ENCODE data around the gene STH.
"Not testable (repeated sequence)": the region's sequence is repeated elsewhere in the genome, so short reads cannot be mapped to it uniquely, and the experiment has no call there.

Gene STH

DNA sequence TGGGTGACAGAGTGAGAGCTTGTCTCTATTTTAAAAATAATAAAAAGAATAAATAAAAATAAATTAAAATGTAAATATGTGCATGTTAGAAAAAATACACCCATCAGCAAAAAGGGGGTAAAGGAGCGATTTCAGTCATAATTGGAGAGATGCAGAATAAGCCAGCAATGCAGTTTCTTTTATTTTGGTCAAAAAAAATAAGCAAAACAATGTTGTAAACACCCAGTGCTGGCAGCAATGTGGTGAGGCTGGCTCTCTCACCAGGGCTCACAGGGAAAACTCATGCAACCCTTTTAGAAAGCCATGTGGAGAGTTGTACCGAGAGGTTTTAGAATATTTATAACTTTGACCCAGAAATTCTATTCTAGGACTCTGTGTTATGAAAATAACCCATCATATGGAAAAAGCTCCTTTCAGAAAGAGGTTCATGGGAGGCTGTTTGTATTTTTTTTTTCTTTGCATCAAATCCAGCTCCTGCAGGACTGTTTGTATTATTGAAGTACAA is 8.5 kb downstream of the STH start:
- no peak for DNase-seq (ENCODE audit: low read depth in 1 of 2, low spot score in 1 of 2)
- in situ Hi-C loops (cut with HindIII; ENCODE audit: low pct_unique_long_range_greater_than_20kb, low sequenced_read_pairs): no loop called here
- no peak for TF ChIP-seq JUND (IDR thresholded peaks at IDR 0.05; ENCODE audit: low read depth)

DNA sequence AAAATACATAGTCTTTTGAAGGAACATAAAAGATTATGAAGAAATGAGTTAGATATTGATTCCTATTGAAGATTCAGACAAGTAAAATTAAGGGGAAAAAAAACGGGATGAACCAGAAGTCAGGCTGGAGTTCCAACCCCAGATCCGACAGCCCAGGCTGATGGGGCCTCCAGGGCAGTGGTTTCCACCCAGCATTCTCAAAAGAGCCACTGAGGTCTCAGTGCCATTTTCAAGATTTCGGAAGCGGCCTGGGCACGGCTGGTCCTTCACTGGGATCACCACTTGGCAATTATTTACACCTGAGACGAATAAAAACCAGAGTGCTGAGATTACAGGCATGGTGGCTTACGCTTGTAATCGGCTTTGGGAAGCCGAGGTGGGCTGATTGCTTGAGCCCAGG is 9.5 kb downstream of the STH start:
- TF ChIP-seq JUND (IDR thresholded peaks at IDR 0.05; ENCODE audit: low read depth): no peak
- in situ Hi-C loops (cut with HindIII; ENCODE audit: low pct_unique_long_range_greater_than_20kb, low sequenced_read_pairs): no loop called here
- DNase-seq (ENCODE audit: low read depth in 1 of 2, low spot score in 1 of 2): no peak

DNA sequence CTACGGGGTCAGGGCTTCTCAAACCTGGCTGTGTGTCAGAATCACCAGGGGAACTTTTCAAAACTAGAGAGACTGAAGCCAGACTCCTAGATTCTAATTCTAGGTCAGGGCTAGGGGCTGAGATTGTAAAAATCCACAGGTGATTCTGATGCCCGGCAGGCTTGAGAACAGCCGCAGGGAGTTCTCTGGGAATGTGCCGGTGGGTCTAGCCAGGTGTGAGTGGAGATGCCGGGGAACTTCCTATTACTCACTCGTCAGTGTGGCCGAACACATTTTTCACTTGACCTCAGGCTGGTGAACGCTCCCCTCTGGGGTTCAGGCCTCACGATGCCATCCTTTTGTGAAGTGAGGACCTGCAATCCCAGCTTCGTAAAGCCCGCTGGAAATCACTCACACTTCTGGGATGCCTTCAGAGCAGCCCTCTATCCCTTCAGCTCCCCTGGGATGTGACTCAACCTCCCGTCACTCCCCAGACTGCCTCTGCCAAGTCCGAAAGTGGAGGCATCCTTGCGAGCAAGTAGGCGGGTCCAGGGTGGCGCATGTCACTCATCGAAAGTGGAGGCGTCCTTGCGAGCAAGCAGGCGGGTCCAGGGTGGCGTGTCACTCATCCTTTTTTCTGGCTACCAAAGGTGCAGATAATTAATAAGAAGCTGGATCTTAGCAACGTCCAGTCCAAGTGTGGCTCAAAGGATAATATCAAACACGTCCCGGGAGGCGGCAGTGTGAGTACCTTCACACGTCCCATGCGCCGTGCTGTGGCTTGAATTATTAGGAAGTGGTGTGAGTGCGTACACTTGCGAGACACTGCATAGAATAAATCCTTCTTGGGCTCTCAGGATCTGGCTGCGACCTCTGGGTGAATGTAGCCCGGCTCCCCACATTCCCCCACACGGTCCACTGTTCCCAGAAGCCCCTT is 10.9 kb downstream of the STH start:
- DNase-seq (ENCODE audit: low read depth in 1 of 2, low spot score in 1 of 2): no peak
- TF ChIP-seq JUND (IDR thresholded peaks at IDR 0.05; ENCODE audit: low read depth): no peak
- in situ Hi-C loops (cut with HindIII; ENCODE audit: low pct_unique_long_range_greater_than_20kb, low sequenced_read_pairs): no loop called here

DNA sequence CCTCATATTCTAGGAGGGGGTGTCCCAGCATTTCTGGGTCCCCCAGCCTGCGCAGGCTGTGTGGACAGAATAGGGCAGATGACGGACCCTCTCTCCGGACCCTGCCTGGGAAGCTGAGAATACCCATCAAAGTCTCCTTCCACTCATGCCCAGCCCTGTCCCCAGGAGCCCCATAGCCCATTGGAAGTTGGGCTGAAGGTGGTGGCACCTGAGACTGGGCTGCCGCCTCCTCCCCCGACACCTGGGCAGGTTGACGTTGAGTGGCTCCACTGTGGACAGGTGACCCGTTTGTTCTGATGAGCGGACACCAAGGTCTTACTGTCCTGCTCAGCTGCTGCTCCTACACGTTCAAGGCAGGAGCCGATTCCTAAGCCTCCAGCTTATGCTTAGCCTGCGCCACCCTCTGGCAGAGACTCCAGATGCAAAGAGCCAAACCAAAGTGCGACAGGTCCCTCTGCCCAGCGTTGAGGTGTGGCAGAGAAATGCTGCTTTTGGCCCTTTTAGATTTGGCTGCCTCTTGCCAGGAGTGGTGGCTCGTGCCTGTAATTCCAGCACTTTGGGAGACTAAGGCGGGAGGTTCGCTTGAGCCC is 11.6 kb downstream of the STH start:
- TF ChIP-seq JUND (IDR thresholded peaks at IDR 0.05; ENCODE audit: low read depth): no peak
- DNase-seq (ENCODE audit: low read depth in 1 of 2, low spot score in 1 of 2): peak in 1 of 2 experiments; percentile 41
- in situ Hi-C loops (cut with HindIII; ENCODE audit: low pct_unique_long_range_greater_than_20kb, low sequenced_read_pairs): no loop called here

DNA sequence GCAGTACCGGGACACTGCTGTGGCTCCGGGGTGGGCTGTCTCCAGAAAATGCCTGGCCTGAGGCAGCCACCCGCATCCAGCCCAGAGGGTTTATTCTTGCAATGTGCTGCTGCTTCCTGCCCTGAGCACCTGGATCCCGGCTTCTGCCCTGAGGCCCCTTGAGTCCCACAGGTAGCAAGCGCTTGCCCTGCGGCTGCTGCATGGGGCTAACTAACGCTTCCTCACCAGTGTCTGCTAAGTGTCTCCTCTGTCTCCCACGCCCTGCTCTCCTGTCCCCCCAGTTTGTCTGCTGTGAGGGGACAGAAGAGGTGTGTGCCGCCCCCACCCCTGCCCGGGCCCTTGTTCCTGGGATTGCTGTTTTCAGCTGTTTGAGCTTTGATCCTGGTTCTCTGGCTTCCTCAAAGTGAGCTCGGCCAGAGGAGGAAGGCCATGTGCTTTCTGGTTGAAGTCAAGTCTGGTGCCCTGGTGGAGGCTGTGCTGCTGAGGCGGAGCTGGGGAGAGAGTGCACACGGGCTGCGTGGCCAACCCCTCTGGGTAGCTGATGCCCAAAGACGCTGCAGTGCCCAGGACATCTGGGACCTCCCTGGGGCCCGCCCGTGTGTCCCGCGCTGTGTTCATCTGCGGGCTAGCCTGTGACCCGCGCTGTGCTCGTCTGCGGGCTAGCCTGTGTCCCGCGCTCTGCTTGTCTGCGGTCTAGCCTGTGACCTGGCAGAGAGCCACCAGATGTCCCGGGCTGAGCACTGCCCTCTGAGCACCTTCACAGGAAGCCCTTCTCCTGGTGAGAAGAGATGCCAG is 12.9 kb downstream of the STH start:
- DNase-seq (ENCODE audit: low read depth in 1 of 2, low spot score in 1 of 2): no peak
- TF ChIP-seq JUND (IDR thresholded peaks at IDR 0.05; ENCODE audit: low read depth): no peak
- in situ Hi-C loops (cut with HindIII; ENCODE audit: low pct_unique_long_range_greater_than_20kb, low sequenced_read_pairs): no loop called here

DNA sequence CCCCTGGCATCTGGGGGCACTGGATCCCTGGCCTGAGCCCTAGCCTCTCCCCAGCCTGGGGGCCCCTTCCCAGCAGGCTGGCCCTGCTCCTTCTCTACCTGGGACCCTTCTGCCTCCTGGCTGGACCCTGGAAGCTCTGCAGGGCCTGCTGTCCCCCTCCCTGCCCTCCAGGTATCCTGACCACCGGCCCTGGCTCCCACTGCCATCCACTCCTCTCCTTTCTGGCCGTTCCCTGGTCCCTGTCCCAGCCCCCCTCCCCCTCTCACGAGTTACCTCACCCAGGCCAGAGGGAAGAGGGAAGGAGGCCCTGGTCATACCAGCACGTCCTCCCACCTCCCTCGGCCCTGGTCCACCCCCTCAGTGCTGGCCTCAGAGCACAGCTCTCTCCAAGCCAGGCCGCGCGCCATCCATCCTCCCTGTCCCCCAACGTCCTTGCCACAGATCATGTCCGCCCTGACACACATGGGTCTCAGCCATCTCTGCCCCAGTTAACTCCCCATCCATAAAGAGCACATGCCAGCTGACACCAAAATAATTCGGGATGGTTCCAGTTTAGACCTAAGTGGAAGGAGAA is 13.5 kb downstream of the STH start:
- DNase-seq (ENCODE audit: low read depth in 1 of 2, low spot score in 1 of 2): no peak
- in situ Hi-C loops (cut with HindIII; ENCODE audit: low pct_unique_long_range_greater_than_20kb, low sequenced_read_pairs): no loop called here
- no peak for TF ChIP-seq JUND (IDR thresholded peaks at IDR 0.05; ENCODE audit: low read depth)

DNA sequence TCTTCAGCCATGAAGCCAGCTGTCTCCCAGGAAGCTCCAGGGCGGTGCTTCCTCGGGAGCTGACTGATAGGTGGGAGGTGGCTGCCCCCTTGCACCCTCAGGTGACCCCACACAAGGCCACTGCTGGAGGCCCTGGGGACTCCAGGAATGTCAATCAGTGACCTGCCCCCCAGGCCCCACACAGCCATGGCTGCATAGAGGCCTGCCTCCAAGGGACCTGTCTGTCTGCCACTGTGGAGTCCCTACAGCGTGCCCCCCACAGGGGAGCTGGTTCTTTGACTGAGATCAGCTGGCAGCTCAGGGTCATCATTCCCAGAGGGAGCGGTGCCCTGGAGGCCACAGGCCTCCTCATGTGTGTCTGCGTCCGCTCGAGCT is 14.1 kb downstream of the STH start:
- no peak for DNase-seq (ENCODE audit: low read depth in 1 of 2, low spot score in 1 of 2)
- no peak for TF ChIP-seq JUND (IDR thresholded peaks at IDR 0.05; ENCODE audit: low read depth)
- in situ Hi-C loops (cut with HindIII; ENCODE audit: low pct_unique_long_range_greater_than_20kb, low sequenced_read_pairs): no loop called here

DNA sequence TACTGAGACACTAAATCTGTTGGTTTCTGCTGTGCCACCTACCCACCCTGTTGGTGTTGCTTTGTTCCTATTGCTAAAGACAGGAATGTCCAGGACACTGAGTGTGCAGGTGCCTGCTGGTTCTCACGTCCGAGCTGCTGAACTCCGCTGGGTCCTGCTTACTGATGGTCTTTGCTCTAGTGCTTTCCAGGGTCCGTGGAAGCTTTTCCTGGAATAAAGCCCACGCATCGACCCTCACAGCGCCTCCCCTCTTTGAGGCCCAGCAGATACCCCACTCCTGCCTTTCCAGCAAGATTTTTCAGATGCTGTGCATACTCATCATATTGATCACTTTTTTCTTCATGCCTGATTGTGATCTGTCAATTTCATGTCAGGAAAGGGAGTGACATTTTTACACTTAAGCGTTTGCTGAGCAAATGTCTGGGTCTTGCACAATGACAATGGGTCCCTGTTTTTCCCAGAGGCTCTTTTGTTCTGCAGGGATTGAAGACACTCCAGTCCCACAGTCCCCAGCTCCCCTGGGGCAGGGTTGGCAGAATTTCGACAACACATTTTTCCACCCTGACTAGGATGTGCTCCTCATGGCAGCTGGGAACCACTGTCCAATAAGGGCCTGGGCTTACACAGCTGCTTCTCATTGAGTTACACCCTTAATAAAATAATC is 14.6 kb downstream of the STH start:
- in situ Hi-C loops (cut with HindIII; ENCODE audit: low pct_unique_long_range_greater_than_20kb, low sequenced_read_pairs): no loop called here
- DNase-seq (ENCODE audit: low read depth in 1 of 2, low spot score in 1 of 2): peak in 1 of 2 experiments; percentile 60
- no peak for TF ChIP-seq JUND (IDR thresholded peaks at IDR 0.05; ENCODE audit: low read depth)

DNA sequence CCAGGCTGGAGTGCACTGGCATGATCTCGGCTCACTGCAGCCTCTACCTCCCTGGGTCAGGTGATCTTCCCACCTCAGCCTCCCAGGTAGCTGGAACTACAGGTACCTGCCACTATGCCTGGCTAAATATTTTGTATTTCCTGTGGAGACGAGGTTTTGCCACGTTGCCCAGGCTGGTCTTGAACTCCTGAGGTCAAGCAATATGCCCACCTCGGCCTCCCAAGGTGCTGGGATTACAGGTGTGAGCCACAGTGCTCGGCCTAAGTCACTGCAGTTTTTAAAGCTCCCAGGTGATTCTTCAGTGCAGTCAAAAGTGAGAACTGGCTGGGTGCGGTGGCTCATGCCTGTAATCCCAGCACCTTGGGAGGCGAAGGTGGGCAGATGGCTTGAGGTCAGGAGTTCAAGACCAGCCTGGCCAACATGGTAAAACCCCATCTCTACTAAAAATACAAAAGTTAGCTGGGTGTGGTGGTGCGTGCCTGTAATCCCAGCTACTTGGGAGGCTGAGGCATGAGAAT is 20.4 kb downstream of the STH start:
- in situ Hi-C loops (cut with HindIII; ENCODE audit: low pct_unique_long_range_greater_than_20kb, low sequenced_read_pairs); DNase-seq (ENCODE audit: low read depth in 1 of 2, low spot score in 1 of 2): not testable (repeated sequence)

DNA sequence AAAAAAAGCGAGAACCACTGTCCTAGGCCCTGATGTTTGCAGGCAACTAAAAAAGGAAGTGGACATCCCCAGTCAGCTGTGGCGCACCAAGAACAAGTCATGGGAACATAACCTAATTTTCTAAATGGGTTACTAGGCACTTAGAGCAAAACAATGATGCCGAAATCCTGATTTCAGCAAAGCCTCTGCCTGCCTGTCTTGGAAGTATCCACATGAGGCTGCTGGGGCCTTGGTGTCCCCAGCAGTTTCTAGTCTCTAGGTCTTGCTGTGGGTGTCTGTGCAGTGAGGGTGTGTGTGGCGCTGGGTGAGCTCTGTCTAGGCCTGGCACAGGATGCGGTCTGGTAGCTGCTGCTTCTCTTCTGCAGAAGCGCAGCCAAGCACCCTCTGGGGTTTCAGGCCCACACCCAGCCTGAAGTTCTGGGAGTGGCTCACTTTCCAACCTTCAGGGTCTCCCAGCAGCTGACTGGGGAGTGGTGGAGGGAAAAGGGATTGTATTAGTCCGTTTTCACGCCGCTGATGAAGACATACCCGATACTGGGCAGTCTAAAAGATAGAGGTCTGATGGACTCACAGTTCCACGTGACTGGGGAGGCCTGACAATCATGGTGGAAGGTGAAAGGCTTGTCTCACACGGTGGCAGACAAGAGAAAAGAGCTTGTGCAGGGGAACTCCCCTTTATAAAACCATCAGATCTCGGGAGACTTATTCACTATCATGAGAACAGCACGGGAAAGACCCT is 21.1 kb downstream of the STH start:
- TF ChIP-seq JUND (IDR thresholded peaks at IDR 0.05; ENCODE audit: low read depth): no peak
- no peak for DNase-seq (ENCODE audit: low read depth in 1 of 2, low spot score in 1 of 2)
- in situ Hi-C loops (cut with HindIII; ENCODE audit: low pct_unique_long_range_greater_than_20kb, low sequenced_read_pairs): no loop called here

DNA sequence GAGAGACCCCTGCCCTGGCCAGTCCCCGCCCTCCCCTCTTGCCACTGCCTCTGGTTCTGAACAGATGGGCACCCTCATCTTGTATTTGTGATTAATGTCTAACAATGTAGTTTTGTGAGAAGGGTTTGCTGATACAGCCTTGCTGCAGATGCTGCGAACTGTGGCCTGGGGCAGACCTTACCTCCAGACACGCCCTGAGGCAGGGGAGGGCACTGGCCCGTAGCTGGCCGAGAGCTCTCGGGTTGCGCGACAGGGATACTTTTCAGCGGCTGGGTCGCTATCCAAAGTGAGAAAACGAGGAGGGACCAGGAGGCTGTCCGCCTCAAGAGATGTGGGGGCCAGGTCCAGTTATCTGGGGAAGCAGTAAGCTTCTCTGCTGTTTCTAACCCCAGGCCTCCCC is 21.9 kb downstream of the STH start:
- no peak for TF ChIP-seq JUND (IDR thresholded peaks at IDR 0.05; ENCODE audit: low read depth)
- no peak for DNase-seq (ENCODE audit: low read depth in 1 of 2, low spot score in 1 of 2)
- in situ Hi-C loops (cut with HindIII; ENCODE audit: low pct_unique_long_range_greater_than_20kb, low sequenced_read_pairs): no loop called here

DNA sequence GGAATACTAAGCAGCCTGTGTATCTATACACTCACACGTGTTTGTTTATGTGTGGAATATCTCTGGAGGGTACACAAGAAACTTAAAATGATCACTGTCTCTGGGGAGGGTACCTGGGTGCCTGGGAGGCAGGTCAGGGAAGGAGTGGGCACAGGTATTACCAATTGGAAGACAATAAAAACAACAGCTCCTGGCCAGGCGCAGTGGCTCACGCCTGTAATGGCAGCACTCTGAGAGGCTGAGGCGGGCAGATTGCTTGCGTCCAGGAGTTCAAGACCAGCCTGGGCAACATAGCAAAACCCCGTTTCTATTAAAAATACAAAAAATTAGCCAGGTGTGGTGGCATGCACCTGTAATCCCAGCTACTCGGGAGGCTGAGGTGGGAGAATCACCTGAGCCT is 24.3 kb downstream of the STH start:
- DNase-seq (ENCODE audit: low read depth in 1 of 2, low spot score in 1 of 2); in situ Hi-C loops (cut with HindIII; ENCODE audit: low pct_unique_long_range_greater_than_20kb, low sequenced_read_pairs): not testable (repeated sequence)

Data from T47D (cell line).